GM10266 (cell line): ENCODE measurements around the gene KIF25.

Experiments
- DNase-seq: peaks from one replicate; pipeline ENCODE4 v3.0.0; 2012; ENCODE audit errors: extremely low spot score
- TF ChIP-seq, protein P1 (sequence below): IDR thresholded peaks from 2 replicates; pipeline ENCODE4 v1.5.1; 2012; ENCODE audit warnings: mild to moderate bottlenecking, low read depth; ENCODE audit not compliant: control insufficient read depth, insufficient read depth; ENCODE audit errors: missing control alignments

The KIF25 gene

DNA sequence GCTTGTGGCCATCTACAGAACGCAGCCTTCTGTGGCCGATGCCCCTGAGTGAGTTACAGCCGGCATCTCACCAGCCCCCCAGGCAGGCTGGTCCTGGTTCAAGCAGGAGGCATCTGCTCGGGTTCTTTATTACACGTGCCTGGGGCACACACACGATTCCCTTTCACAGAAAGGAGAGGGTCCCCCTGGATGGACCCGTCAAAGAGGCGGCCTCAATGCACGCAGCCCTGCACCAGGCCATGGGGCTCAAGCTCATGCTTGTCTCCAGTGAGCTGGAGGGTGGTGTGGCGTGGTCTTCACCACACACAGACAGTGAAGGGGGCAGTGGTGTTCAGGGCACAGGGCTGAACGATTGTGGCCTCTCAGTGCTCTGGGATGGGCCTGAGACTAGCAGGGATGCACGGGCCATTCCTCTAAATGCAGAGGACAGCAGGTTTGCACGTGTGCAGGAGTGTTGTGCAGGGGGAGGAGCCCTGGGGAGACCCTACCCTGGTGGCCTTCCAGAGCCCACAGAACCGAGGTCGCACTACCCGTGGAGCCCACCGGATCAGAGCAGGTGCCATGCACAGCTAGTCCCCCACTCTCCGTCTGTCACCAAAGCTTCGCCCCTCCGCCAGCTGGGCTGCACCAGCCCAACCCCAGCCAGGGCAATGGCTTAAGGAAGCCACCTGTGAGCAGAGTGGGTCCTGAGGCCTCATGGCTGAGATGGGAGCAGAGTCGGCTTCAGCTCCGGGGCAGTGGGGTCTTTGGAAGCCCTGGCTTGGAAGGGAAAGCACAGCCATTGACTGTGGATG lies 58.4 kb downstream of the KIF25 start:
- TF ChIP-seq, protein P1, sequence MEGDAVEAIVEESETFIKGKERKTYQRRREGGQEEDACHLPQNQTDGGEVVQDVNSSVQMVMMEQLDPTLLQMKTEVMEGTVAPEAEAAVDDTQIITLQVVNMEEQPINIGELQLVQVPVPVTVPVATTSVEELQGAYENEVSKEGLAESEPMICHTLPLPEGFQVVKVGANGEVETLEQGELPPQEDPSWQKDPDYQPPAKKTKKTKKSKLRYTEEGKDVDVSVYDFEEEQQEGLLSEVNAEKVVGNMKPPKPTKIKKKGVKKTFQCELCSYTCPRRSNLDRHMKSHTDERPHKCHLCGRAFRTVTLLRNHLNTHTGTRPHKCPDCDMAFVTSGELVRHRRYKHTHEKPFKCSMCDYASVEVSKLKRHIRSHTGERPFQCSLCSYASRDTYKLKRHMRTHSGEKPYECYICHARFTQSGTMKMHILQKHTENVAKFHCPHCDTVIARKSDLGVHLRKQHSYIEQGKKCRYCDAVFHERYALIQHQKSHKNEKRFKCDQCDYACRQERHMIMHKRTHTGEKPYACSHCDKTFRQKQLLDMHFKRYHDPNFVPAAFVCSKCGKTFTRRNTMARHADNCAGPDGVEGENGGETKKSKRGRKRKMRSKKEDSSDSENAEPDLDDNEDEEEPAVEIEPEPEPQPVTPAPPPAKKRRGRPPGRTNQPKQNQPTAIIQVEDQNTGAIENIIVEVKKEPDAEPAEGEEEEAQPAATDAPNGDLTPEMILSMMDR = no peak
- DNase-seq = no peak

DNA sequence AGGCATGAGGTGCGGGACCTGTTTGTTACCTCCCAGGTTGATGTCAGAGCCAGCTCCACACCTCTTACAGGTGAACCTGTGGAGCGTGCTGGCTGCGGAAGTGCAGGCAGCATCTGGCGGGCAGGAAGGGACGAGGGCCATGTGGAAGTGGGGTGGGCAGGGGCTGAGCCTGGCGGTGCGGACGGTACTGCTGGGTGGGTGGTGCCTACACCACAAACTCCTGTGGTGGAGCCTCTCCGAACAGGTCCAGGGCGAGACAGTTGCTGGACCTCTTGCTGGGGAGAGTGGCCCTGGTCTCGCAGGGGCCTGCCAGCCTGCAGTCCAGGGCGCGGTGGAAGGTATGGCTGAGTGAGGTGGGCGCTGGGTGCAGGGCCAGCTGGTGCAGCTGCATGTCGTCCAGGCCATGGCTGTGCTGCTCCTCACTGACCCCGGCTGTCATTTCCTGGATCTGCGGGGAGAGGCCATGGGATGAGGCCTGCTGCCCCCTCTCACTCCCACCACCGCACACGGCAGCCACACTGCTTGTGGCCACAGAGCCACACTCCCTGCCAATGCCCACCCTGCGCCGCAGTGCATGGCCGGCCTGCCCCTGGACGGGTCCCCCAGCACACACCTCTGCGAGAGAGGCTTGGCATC lies 59.5 kb downstream of the KIF25 start:
- DNase-seq = no peak
- TF ChIP-seq, protein P1 = no peak

DNA sequence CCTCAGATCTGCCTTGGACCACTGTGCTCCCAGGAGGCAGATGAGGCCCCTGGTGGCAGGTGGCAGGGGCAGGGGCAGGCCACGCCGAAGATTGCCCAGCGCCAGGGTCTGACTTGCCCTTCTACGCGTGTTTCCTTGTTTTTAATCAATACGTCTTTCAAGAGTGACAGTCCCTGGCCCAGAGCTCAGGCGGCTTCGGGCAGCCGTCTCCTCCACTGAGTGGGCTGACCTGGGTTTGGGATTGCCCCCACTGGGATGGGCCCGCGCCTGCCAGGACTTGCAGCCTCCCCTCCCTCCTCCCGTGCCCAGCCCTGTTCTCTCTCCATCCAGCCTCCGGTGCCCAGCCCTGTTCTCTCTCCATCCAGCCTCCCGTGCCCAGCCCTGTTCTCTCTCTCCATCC lies 60.4 kb downstream of the KIF25 start:
- TF ChIP-seq, protein P1 = no peak
- no peak for DNase-seq

DNA sequence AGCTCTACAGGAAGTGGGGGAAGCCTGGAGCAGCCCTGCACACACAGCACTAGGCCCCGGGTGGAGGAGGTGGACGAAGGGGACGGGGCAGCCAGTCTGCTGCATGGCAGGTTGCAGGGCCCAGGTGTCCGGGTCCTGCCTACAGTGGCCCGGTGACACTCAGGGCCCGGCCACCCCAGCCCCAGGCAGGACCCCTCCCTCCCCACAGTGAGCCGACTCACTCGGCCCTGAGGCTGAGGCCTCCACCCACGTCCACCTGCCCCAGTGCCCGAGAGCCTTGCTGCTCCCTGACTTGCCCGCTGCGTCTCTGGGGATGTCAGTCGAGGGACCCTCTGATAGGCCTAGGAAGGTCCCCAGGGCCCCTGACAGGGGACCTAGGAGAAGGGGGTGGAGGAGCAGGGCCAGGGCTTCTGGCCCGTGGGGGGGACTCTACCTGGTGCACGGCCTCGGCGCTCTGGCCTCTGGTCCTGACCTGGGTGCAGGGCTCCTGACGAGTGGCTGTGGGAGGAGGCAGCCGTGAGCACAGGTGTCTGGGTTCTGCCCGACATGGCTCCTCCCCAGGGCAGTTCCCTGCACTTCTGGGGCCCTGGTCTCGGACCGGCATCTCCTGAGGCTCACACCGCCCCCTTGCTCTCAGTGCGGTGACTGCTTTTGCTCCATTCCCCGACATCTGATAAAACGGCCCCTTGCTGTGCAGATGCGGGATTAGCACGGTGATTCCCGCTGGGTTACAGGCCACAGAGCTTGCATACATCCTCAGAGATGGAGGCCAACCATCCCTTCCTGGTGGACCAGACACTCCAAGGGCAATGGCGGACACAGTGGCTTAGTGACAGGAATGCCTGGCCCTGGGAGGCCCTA lies 61.5 kb downstream of the KIF25 start:
- TF ChIP-seq, protein P1 = no peak

DNA sequence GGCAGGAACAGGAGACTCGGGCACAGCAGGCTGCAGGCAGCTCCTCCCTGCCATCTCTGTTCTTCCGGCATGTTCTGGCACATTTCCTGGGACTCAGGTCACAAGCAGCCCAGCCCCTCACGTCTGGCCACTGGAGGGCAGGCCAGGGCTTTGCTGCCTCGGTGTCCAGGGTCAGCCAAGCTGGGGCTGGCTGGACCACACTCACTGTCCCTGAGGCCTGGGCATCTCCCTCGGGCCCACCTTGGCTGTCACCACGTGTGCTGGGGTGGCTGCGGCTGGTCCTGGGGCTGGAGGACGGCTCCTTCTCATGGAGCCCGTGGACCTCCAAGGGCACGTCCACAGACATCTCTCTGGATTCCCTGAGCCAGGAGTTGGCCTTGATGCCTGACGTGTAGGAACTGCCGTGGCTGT lies 63.1 kb downstream of the KIF25 start:
- DNase-seq = no peak
- TF ChIP-seq, protein P1 = no peak

More for the DNA sequence above, 61.5 kb downstream of the KIF25 start:
- DNase-seq = no peak

DNA sequence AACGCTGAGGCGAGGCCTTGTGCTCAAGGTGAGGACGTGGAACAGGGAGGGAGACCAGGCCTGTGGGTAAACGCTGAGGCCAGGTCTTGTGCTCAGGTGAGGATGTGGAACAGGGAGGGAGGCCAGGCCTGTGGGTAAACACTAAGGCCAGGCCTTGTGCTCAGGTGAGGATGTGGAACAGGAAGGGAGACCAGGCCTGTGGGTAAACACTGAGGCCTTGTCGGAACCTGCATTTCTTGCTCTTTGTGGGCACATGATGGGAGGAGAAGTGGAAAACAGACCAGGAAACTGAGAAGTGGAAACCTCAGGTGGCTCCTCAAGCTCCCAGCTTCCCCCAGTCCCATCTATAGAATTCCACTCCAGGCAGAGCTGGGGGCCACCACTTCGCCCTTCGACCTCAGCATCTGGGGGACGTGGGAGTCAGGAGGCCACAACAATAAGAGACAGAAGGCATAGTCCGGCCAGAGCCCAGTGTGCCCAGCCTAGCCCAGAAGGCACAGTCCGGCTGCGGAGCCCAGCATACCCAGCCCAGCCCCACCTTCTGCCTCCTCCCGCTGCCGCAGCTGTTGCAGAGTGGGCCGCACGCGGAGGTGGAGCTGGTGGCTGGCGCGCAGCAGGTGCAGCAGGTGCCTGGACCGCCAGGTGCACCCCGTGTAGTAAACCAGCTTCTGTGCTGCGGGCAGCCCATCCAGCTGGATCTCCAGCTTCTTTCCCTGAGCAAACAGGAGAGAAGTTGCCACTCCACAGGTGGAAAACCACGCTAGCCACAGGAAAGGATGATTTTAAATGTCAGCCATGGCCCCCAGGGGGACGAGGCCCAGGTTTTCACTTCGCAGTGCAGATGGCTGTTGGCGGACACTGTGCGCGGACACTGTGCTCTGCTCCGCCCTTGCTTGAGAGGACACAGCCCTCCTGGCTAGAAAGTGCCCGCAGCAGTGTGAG lies 64.1 kb downstream of the KIF25 start:
- TF ChIP-seq, protein P1 = no peak
- no peak for DNase-seq
